Testis (tissue), 3 donors: Measurements from ENCODE around the gene PIGW. TPM values are rescaled to one million over a fixed set of nuclear protein-coding genes. Genes with fewer than 3 reads are reported as not detected.

Experiments
- DNase-seq: peaks from one replicate; pipeline ENCODE4 v3.0.0-alpha.2; 2019
- H3K27ac ChIP-seq, 2 donors: fragments of 200-600 bp; sonication (generic); one replicate each; pipeline ENCODE4 v1.5.1; 2019
- H3K27me3 ChIP-seq: fragments of 200-600 bp; sonication (generic); one replicate; pipeline ENCODE4 v1.5.1; 2019
- H3K36me3 ChIP-seq: fragments of 200-600 bp; sonication (generic); one replicate; pipeline ENCODE4 v1.5.1; 2017; ENCODE audit warnings: low read depth; ENCODE audit errors: missing control alignments
- H3K4me1 ChIP-seq: fragments of 200-600 bp; sonication (generic); one replicate; pipeline ENCODE4 v1.5.1; 2019
- H3K4me3 ChIP-seq, 2 donors: fragments of 200-600 bp; sonication (generic); one replicate each; pipeline ENCODE4 v1.5.1; 2017 to 2019
- H3K9me3 ChIP-seq: fragments of 200-600 bp; sonication (generic); one replicate; pipeline ENCODE4 v1.5.1; 2017
- POLR2A ChIP-seq: fragments of 450-650 bp; IDR thresholded peaks from one replicate; pipeline ENCODE4 v1.6.1; 2017; ENCODE audit warnings: antibody characterized with exemption, mild to moderate bottlenecking, moderate library complexity
- WGBS, 2 donors: methylation state at CpG; one replicate each; pipeline ENCODE4 v1.1.5; 2018; 5-methylcytosine and 5-hydroxymethylcytosine counted together
- intact Hi-C: fragments of 100-400 bp; cut with DNase I; formaldehyde crosslinking; loops from one replicate; pipeline ENCODE4 v1.15.1; 2023; ENCODE audit warnings: low total_unique reads
- polyA plus RNA-seq: library from polyadenylated mRNA; stranded (reverse); fragments of 350-450 nt; fragmentation: Illumina TruSeq; extraction: RNeasy Lipid Tissue Mini Kit (QIAGEN cat#74804); gene quantifications from one replicate; pipeline ENCODE4 v1.2.3, GENCODE V29; 2014; ENCODE audit warnings: low read depth, low replicate concordance; ENCODE audit not compliant: insufficient read depth
- total RNA-seq, 2 donors: library from RNA; depleted of rRNA; stranded (reverse); fragments of >200 nt; gene quantifications; one replicate each; pipeline ENCODE4 v1.2.3, GENCODE V29; 2016
- TF ChIP-seq, protein P1 (sequence below), 3 experiments: fragments of 450-650 bp in 2 of 3; fragments of 200-600 bp in 1 of 3; sonication (generic) in 1 of 3; IDR thresholded peaks; one replicate each; pipeline ENCODE4 v1.5.1; 2016 to 2019; ENCODE audit warnings: antibody characterized with exemption in 3 of 3, mild to moderate bottlenecking in 2 of 3, moderate library complexity in 1 of 3

Gene PIGW
- total and polyA plus RNA-seq, 3 donors from 2014 or later, result 5.5 to 8.5 (median 7.6) TPM

- Histone ChIP-seq H3K27ac (no peak overlapping the region), H3K36me3 (no peaks in the 10 kb centered on the region), H3K27me3 (no peaks in the 10 kb centered on the region), H3K4me1 (peaks cover 35% of the 10 kb centered on the region), H3K9me3 (no peaks in the 10 kb centered on the region), H3K4me3 (no peak overlapping the region)
- TF ChIP-seq, protein P1, sequence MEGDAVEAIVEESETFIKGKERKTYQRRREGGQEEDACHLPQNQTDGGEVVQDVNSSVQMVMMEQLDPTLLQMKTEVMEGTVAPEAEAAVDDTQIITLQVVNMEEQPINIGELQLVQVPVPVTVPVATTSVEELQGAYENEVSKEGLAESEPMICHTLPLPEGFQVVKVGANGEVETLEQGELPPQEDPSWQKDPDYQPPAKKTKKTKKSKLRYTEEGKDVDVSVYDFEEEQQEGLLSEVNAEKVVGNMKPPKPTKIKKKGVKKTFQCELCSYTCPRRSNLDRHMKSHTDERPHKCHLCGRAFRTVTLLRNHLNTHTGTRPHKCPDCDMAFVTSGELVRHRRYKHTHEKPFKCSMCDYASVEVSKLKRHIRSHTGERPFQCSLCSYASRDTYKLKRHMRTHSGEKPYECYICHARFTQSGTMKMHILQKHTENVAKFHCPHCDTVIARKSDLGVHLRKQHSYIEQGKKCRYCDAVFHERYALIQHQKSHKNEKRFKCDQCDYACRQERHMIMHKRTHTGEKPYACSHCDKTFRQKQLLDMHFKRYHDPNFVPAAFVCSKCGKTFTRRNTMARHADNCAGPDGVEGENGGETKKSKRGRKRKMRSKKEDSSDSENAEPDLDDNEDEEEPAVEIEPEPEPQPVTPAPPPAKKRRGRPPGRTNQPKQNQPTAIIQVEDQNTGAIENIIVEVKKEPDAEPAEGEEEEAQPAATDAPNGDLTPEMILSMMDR (IDR thresholded peaks at IDR 0.05), result no peak
- TF ChIP-seq POLR2A, result no peak
- intact Hi-C loops, result loop anchor here (10.0 kb wide), 1 partner anchor 47 kb away; the partner anchor contains the start of gene DHRS11
- DNase-seq, result no peak
These were observed 13.0 kb downstream of the PIGW start for GRCh38 chr17:36547776-36548175.

DNA sequence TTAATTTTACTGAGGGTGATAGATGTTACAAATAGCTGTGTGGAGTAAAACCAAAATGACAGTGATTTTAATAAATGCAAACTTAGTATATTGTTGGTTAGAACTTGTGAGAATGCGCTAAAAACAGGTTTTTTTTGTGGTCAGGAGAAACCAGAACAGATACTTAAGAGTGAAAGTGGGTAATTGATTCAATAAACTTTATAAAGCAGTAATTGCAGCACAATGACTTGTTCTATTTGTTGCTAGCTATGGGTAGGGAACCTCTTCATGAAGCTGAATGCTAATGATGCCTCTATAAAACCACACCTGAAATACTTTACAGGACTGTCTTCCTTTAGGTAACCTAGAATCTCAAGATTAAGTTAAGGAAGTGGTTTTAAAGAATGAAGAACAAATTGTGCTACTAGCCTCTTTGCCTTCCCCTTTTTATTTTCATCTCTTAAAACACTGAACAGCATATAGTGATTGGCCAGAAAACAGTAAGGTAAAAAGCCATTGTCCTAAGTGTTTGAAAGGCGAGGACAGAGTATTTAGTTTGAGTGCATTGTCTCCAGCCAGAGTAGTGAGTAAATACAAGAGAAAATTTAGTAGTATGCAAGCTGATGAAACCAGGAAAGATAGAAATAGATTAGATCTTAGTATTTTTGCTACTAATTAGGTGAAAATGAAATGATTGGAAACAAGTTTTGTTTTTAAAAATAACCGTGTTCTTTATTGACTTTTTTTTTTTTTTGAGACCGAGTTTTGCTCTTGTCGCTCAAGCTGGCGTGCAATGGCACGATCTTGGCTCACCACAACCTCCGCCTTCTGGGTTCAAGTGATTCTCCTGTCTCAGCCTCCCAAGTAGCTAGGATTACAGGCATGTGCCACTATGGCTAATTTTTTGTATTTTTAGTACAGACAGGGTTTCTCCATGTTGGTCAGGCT is 16.0 kb downstream of the PIGW start:
- TF ChIP-seq, protein P1 (IDR thresholded peaks at IDR 0.05), result no peak
- TF ChIP-seq POLR2A, result no peak
- H3K9me3 ChIP-seq, result no peaks in the 10 kb centered on the region
- no peak overlapping the region for H3K27ac ChIP-seq
- intact Hi-C loops, result no loop called here
- 75 to 77% methylated on average over 8 of the region's 8 CpGs for WGBS, 2 donors
- H3K4me1 ChIP-seq, result peaks cover 28% of the 10 kb centered on the region
- H3K27me3 ChIP-seq, result no peaks in the 10 kb centered on the region
- no peaks in the 10 kb centered on the region for H3K36me3 ChIP-seq
- H3K4me3 ChIP-seq, result no peak overlapping the region
- DNase-seq, result no peak

- Histone ChIP-seq H3K4me3 (no peak overlapping the region), H3K27ac (no peak overlapping the region), H3K4me1 (peaks cover 4% of the 10 kb centered on the region), H3K36me3 (no peaks in the 10 kb centered on the region), H3K9me3 (no peaks in the 10 kb centered on the region), H3K27me3 (no peaks in the 10 kb centered on the region)
- 75 to 80% methylated on average over 3 of the region's 3 CpGs for WGBS, 2 donors
- intact Hi-C loops, result no loop called here
- no peak for TF ChIP-seq POLR2A
- TF ChIP-seq, protein P1 (IDR thresholded peaks at IDR 0.05), result no peak
- DNase-seq, result no peak
These were observed 18.7 kb downstream of the PIGW start for GRCh38 chr17:36553459-36553858.

DNA sequence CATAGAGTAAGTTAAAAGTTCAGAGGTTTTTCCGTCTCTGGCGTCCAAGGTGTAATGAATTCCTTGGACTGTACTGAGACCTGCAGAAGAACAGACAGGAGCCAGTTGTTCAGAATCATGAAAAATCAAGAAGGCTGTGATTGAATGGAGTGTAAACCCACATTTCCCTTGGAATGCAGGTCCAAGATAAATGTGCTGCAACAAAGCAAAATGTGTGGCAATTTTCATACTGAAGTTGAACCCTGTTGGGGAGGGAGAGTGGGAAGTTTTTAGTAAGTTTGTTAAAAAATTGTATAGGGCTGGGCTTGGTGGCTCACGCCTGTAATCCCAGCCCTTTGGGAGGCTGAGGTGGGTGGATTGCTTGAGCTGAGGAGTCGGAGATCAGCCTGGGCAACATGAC is 31.3 kb downstream of the PIGW start:
- H3K4me1 ChIP-seq, result no peaks in the 10 kb centered on the region
- no peak for DNase-seq
- no peaks in the 10 kb centered on the region for H3K27me3 ChIP-seq
- no peaks in the 10 kb centered on the region for H3K9me3 ChIP-seq
- intact Hi-C loops, result no loop called here
- 78 to 86% methylated on average over 4 of the region's 4 CpGs for WGBS, 2 donors
- no peak overlapping the region for H3K4me3 ChIP-seq
- H3K36me3 ChIP-seq, result no peaks in the 10 kb centered on the region
- TF ChIP-seq, protein P1 (IDR thresholded peaks at IDR 0.05), result no peak
- no peak for TF ChIP-seq POLR2A
- H3K27ac ChIP-seq, result no peak overlapping the region

DNA sequence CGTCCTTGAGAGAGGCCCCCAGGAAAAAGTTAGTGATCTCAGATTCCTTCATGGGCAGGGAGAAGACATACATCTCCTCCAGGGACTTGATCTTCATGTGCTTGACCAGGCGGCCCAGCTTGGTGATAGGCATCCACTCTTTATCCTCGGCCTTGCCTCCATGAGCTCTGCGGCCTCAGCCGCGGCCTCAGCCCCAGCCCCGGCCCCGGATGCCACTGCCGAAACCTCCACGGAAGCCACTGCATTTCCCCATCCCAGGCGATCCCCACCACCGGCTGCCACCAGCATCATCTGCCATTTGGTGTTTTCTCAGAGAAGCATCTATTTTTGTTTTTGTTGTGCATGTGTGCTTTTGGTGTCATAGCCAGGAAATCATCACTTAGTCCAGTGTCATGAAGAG is 40.2 kb downstream of the PIGW start:
- Histone ChIP-seq H3K36me3 (no peaks in the 10 kb centered on the region), H3K27me3 (no peaks in the 10 kb centered on the region), H3K4me1 (no peaks in the 10 kb centered on the region), H3K27ac (no peak overlapping the region), H3K4me3 (no peak overlapping the region), H3K9me3 (no peaks in the 10 kb centered on the region)
- TF ChIP-seq POLR2A, result no peak
- TF ChIP-seq, protein P1 (IDR thresholded peaks at IDR 0.05), result no peak
- DNase-seq, result no peak
- 91 to 95% methylated on average over 12 of the region's 12 CpGs for WGBS, 2 donors
- intact Hi-C loops, result no loop called here
